BLaER1 treated with 17β-estradiol and CSF1 and Interleukin-3, amounts not matched to agents 10 nM and 100 nM (cell line): ENCODE data around the gene CFAP99.

Experiments used
- H3K27ac ChIP-seq, 11 experiments: shearing (Covaris generic); formaldehyde crosslinking; 2 replicates each; pipeline ENCODE4 v1.8.1; 2022
- H3K27me3 ChIP-seq, 11 experiments: shearing (Covaris generic); formaldehyde crosslinking; 2 replicates each; pipeline ENCODE4 v1.8.1; 2022
- H3K36me3 ChIP-seq, 11 experiments: shearing (Covaris generic); formaldehyde crosslinking; 2 replicates each; pipeline ENCODE4 v1.8.1; 2022
- H3K4me1 ChIP-seq, 10 experiments: shearing (Covaris generic); formaldehyde crosslinking; 2 replicates each; pipeline ENCODE4 v1.8.1; 2022
- H3K4me2 ChIP-seq, 11 experiments: shearing (Covaris generic); formaldehyde crosslinking; 2 replicates each; pipeline ENCODE4 v1.8.1; 2022
- H3K4me3 ChIP-seq, 10 experiments: shearing (Covaris generic); formaldehyde crosslinking; 2 replicates each; pipeline ENCODE4 v1.8.1; 2022
- H3K9ac ChIP-seq, 11 experiments: shearing (Covaris generic); formaldehyde crosslinking; 2 replicates each; pipeline ENCODE4 v1.8.1; 2022
- H3K9me3 ChIP-seq, 11 experiments: shearing (Covaris generic); formaldehyde crosslinking; replicated peaks in 1 of 11; 2 replicates each; pipeline ENCODE4 v1.8.1; 2022
- H4K20me1 ChIP-seq, 11 experiments: shearing (Covaris generic); formaldehyde crosslinking; 2 replicates each; pipeline ENCODE4 v1.8.1; 2022
- Cebpa-rat ChIP-seq, 11 experiments: shearing (Covaris generic); IDR thresholded peaks; 2 replicates each; pipeline ENCODE4 v1.8.1; 2022

CFAP99 gene

GRCh38 chr4:2417226-2417764, 1.5 kb upstream of the CFAP99 start:
- Histone ChIP-seq H3K9me3 (no peaks in the 10 kb centered on the region), H3K4me2 (peak overlapping the region; percentile 56 to 100 (median 91)), H3K4me1 (peaks cover 36 to 66% (median 58%) of the 10 kb centered on the region in 10 experiments), H3K36me3 (no peaks in the 10 kb centered on the region), H3K27me3 (peaks cover 61 to 89% (median 85%) of the 10 kb centered on the region in 11 experiments), H3K9ac (peak overlapping the region in 5 of 11 experiments; percentile 42 to 84 (median 64); a peak in 7 of 22 replicates), H3K4me3 (peak overlapping the region in 8 of 10 experiments; percentile 38 to 77 (median 70); a peak in 15 of 20 replicates), H4K20me1 (peaks cover 0 to 53% (median 35%) of the 10 kb centered on the region in 11 experiments; a peak in 14 of 22 replicates), H3K27ac (peak overlapping the region in 4 of 11 experiments; percentile 56 to 73 (median 63); a peak in 6 of 22 replicates)
- no peak for TF ChIP-seq Cebpa-rat (IDR thresholded peaks at IDR 0.05)

- Histone ChIP-seq H3K4me1 (peaks cover 29 to 59% (median 52%) of the 10 kb centered on the region in 10 experiments), H3K27me3 (peaks cover 61 to 86% (median 81%) of the 10 kb centered on the region in 11 experiments), H3K27ac (peak within 1 kb of the TSS in 4 of 11 experiments; percentile 43 to 75 (median 66); a peak in 9 of 22 replicates), H3K4me2 (peak within 1 kb of the TSS; percentile 91 to 100 (median 99)), H3K9ac (peak within 1 kb of the TSS; percentile 20 to 84 (median 55); a peak in 19 of 22 replicates), H3K4me3 (peak within 1 kb of the TSS; percentile 54 to 77 (median 67)), H4K20me1 (peaks cover 0 to 48% (median 30%) of the 10 kb centered on the region in 11 experiments; a peak in 14 of 22 replicates), H3K36me3 (no peaks in the 10 kb centered on the region), H3K9me3 (no peaks in the 10 kb centered on the region)
- no peak for TF ChIP-seq Cebpa-rat (IDR thresholded peaks at IDR 0.05)
These were observed 748 bp upstream of the CFAP99 start, which contains the start of gene ZFYVE28 for GRCh38 chr4:2417765-2418649. Gene ZFYVE28, minus strand, starts transcription at chr4:2418645. Its CDS starts 322 bp downstream, at chr4:2418323.

GRCh38 chr4:2419814-2420213, 1.1 kb downstream of the CFAP99 start:
- Histone ChIP-seq H3K27ac (no peak overlapping the region), H3K4me2 (peak overlapping the region in 5 of 11 experiments; percentile 93 to 100 (median 99); a peak in 7 of 22 replicates), H3K9me3 (no peaks in the 10 kb centered on the region), H3K4me1 (peaks cover 12 to 42% (median 36%) of the 10 kb centered on the region in 10 experiments), H3K27me3 (peaks cover 61 to 78% (median 73%) of the 10 kb centered on the region in 11 experiments), H3K36me3 (no peaks in the 10 kb centered on the region), H4K20me1 (peaks cover 0 to 34% (median 21%) of the 10 kb centered on the region in 11 experiments; a peak in 13 of 22 replicates), H3K9ac (no peak overlapping the region), H3K4me3 (peak overlapping the region in 1 of 10 experiments; percentile 73; a peak in 1 of 20 replicates)
- TF ChIP-seq Cebpa-rat (IDR thresholded peaks at IDR 0.05) = no peak

- Histone ChIP-seq H3K9ac (no peak overlapping the region), H3K36me3 (no peaks in the 10 kb centered on the region), H3K4me2 (0 out of 22 replicates have a peak overlapping the region, but pooled peaks of 1 of the 11 experiments have one; percentile 13), H3K27me3 (peaks cover 42 to 57% (median 52%) of the 10 kb centered on the region in 11 experiments), H3K4me1 (peaks cover 5 to 35% (median 21%) of the 10 kb centered on the region in 10 experiments), H4K20me1 (peaks cover 0 to 29% (median 18%) of the 10 kb centered on the region in 11 experiments; a peak in 13 of 22 replicates), H3K27ac (no peak overlapping the region), H3K4me3 (no peak overlapping the region), H3K9me3 (no peaks in the 10 kb centered on the region)
- no peak for TF ChIP-seq Cebpa-rat (IDR thresholded peaks at IDR 0.05)
These were observed 3.2 kb downstream of the CFAP99 start for GRCh38 chr4:2421928-2422327.

- peaks cover 9 to 34% (median 17%) of the 10 kb centered on the region in 10 experiments for H3K4me1 ChIP-seq
- H3K9ac ChIP-seq = no peak overlapping the region
- H3K27ac ChIP-seq = no peak overlapping the region
- peaks cover 30 to 46% (median 41%) of the 10 kb centered on the region in 11 experiments for H3K27me3 ChIP-seq
- H3K4me3 ChIP-seq = no peak overlapping the region
- no peak overlapping the region for H3K4me2 ChIP-seq
- no peaks in the 10 kb centered on the region for H3K9me3 ChIP-seq
- no peaks in the 10 kb centered on the region for H3K36me3 ChIP-seq
- no peak for TF ChIP-seq Cebpa-rat (IDR thresholded peaks at IDR 0.05)
- peaks cover 0 to 24% (median 7%) of the 10 kb centered on the region in 11 experiments; a peak in 13 of 22 replicates for H4K20me1 ChIP-seq
These were observed 4.3 kb downstream of the CFAP99 start for GRCh38 chr4:2423066-2423465.

- H3K4me1 ChIP-seq = peaks cover 16 to 36% (median 20%) of the 10 kb centered on the region in 10 experiments
- no peak for TF ChIP-seq Cebpa-rat (IDR thresholded peaks at IDR 0.05)
- H3K9me3 ChIP-seq = no peaks in the 10 kb centered on the region
- H3K4me2 ChIP-seq = no peak overlapping the region
- H4K20me1 ChIP-seq = peaks cover 0 to 24% (median 4%) of the 10 kb centered on the region in 11 experiments; a peak in 6 of 22 replicates
- no peak overlapping the region for H3K4me3 ChIP-seq
- peaks cover 26 to 40% (median 35%) of the 10 kb centered on the region in 11 experiments for H3K27me3 ChIP-seq
- H3K27ac ChIP-seq = no peak overlapping the region
- no peak overlapping the region for H3K9ac ChIP-seq
- H3K36me3 ChIP-seq = no peaks in the 10 kb centered on the region
These were observed 4.9 kb downstream of the CFAP99 start for GRCh38 chr4:2423695-2424094.

- no peak overlapping the region for H3K4me2 ChIP-seq
- no peaks in the 10 kb centered on the region for H3K36me3 ChIP-seq
- no peaks in the 10 kb centered on the region for H3K9me3 ChIP-seq
- TF ChIP-seq Cebpa-rat (IDR thresholded peaks at IDR 0.05) = no peak
- no peak overlapping the region for H3K9ac ChIP-seq
- no peak overlapping the region for H3K27ac ChIP-seq
- no peak overlapping the region for H3K4me3 ChIP-seq
- H4K20me1 ChIP-seq = peaks cover 0 to 20% (median 4%) of the 10 kb centered on the region in 11 experiments; a peak in 6 of 22 replicates
- peaks cover 9 to 28% (median 14%) of the 10 kb centered on the region in 10 experiments for H3K4me1 ChIP-seq
- peaks cover 18 to 31% (median 26%) of the 10 kb centered on the region in 11 experiments for H3K27me3 ChIP-seq
These were observed 5.8 kb downstream of the CFAP99 start for GRCh38 chr4:2424581-2424980.

- H3K9ac ChIP-seq = no peak overlapping the region
- no peak overlapping the region for H3K4me2 ChIP-seq
- H3K27ac ChIP-seq = no peak overlapping the region
- no peaks in the 10 kb centered on the region for H3K36me3 ChIP-seq
- H3K4me1 ChIP-seq = peaks cover 8 to 28% (median 14%) of the 10 kb centered on the region in 10 experiments
- peaks cover 9 to 21% (median 17%) of the 10 kb centered on the region in 11 experiments for H3K27me3 ChIP-seq
- peaks cover 0 to 20% (median 4%) of the 10 kb centered on the region in 11 experiments; a peak in 6 of 22 replicates for H4K20me1 ChIP-seq
- TF ChIP-seq Cebpa-rat (IDR thresholded peaks at IDR 0.05) = no peak
- no peak overlapping the region for H3K4me3 ChIP-seq
- H3K9me3 ChIP-seq = no peaks in the 10 kb centered on the region
These were observed 6.8 kb downstream of the CFAP99 start for GRCh38 chr4:2425386-2426068.
